Left ventricle myocardium inferior (tissue), 1 donor: ENCODE results near the gene CYS1. TPM values are rescaled to one million over a fixed set of nuclear protein-coding genes. Genes with fewer than 3 reads are reported as not detected.

Source experiments
- DNase-seq: peaks from one replicate; pipeline ENCODE4 v3.0.0-alpha.2; 2020
- H3K27ac ChIP-seq: fragments of 200-600 bp; replicated peaks from 2 replicates; pipeline ENCODE4 v1.8.0; 2021
- H3K27me3 ChIP-seq: fragments of 200-600 bp; 2 replicates; pipeline ENCODE4 v1.8.0; 2021; ENCODE audit warnings: low read depth
- H3K36me3 ChIP-seq: fragments of 200-600 bp; 2 replicates; pipeline ENCODE4 v1.8.0; 2021
- H3K4me1 ChIP-seq: fragments of 200-600 bp; 2 replicates; pipeline ENCODE4 v1.8.0; 2021
- H3K4me3 ChIP-seq: fragments of 200-600 bp; 2 replicates; pipeline ENCODE4 v1.8.0; 2021; ENCODE audit warnings: mild to moderate bottlenecking, moderate library complexity
- H3K9me3 ChIP-seq: fragments of 200-600 bp; replicated peaks from 2 replicates; pipeline ENCODE4 v1.8.0; 2021
- CTCF ChIP-seq: fragments of 200-600 bp; IDR thresholded peaks from 2 replicates; pipeline ENCODE4 v1.8.0; 2021; ENCODE audit warnings: antibody characterized with exemption, mild to moderate bottlenecking, borderline replicate concordance
- intact Hi-C: fragments of 100-400 bp; cut with micrococcal nuclease; formaldehyde crosslinking; loops from one replicate; pipeline ENCODE4 v1.11.0; 2022
- total RNA-seq: library from RNA; stranded (reverse); fragmentation: NEBNext Ultra II Directional; extraction: Animal tissue kit (Norgen Biotek cat#: 25700); gene quantifications from one replicate; pipeline ENCODE4 v1.2.1, GENCODE V29; 2021
- donor health status: DM: no; HTN: yes; CAD: no; lungs with severe emphysema.

Gene CYS1
- total RNA-seq, 1 donor from 2014 or later, result 3.3 TPM

- H3K27me3 ChIP-seq, result no peaks in the 10 kb centered on the region
- H3K27ac ChIP-seq, result no peak overlapping the region
- intact Hi-C loops, result no loop called here
- H3K4me1 ChIP-seq, result peaks cover 94% of the 10 kb centered on the region
- DNase-seq, result no peak
- H3K9me3 ChIP-seq, result no peaks in the 10 kb centered on the region
- H3K36me3 ChIP-seq, result peaks cover 84% of the 10 kb centered on the region
- no peak for TF ChIP-seq CTCF
- no peak overlapping the region for H3K4me3 ChIP-seq
Observed at GRCh38 chr2:10052216-10052615, 28.0 kb downstream of the CYS1 start.

GRCh38 chr2:10048501-10049171 lies 31.6 kb downstream of the CYS1 start:
- H3K4me1 ChIP-seq, result peaks cover 90% of the 10 kb centered on the region
- intact Hi-C loops, result loop anchor here (5.0 kb wide), 1 partner anchor 66 kb away; no protein-coding TSS in a partner anchor
- H3K27me3 ChIP-seq, result no peaks in the 10 kb centered on the region
- DNase-seq, result no peak
- no peaks in the 10 kb centered on the region for H3K9me3 ChIP-seq
- no peak overlapping the region for H3K4me3 ChIP-seq
- H3K27ac ChIP-seq, result peak overlapping the region; percentile 9
- peaks cover 72% of the 10 kb centered on the region for H3K36me3 ChIP-seq
- peak; percentile 75 for TF ChIP-seq CTCF

GRCh38 chr2:10047616-10048500 lies 32.4 kb downstream of the CYS1 start:
- H3K4me3 ChIP-seq, result no peak overlapping the region
- H3K27ac ChIP-seq, result peak overlapping the region; percentile 9
- intact Hi-C loops, result loop anchor here (5.0 kb wide), 1 partner anchor 66 kb away; no protein-coding TSS in a partner anchor
- H3K27me3 ChIP-seq, result no peaks in the 10 kb centered on the region
- peaks cover 64% of the 10 kb centered on the region for H3K36me3 ChIP-seq
- no peaks in the 10 kb centered on the region for H3K9me3 ChIP-seq
- no peak for DNase-seq
- no peak for TF ChIP-seq CTCF
- peaks cover 83% of the 10 kb centered on the region for H3K4me1 ChIP-seq

GRCh38 chr2:10046931-10047330 lies 33.3 kb downstream of the CYS1 start:
- H3K9me3 ChIP-seq, result no peaks in the 10 kb centered on the region
- no peak for TF ChIP-seq CTCF
- no peak for DNase-seq
- H3K4me1 ChIP-seq, result peaks cover 83% of the 10 kb centered on the region
- peak overlapping the region; percentile 2 for H3K27ac ChIP-seq
- H3K4me3 ChIP-seq, result no peak overlapping the region
- no peaks in the 10 kb centered on the region for H3K27me3 ChIP-seq
- peaks cover 55% of the 10 kb centered on the region for H3K36me3 ChIP-seq
- intact Hi-C loops, result loop anchor here (5.0 kb wide), 1 partner anchor 65 kb away; no protein-coding TSS in a partner anchor

- TF ChIP-seq CTCF, result no peak
- peak overlapping the region; percentile 70 for H3K4me3 ChIP-seq
- H3K36me3 ChIP-seq, result peaks cover 44% of the 10 kb centered on the region
- intact Hi-C loops, result loop anchor here (5.0 kb wide), 1 partner anchor 63 kb away; no protein-coding TSS in a partner anchor
- DNase-seq, result no peak
- H3K9me3 ChIP-seq, result no peaks in the 10 kb centered on the region
- peaks cover 88% of the 10 kb centered on the region for H3K4me1 ChIP-seq
- no peaks in the 10 kb centered on the region for H3K27me3 ChIP-seq
- H3K27ac ChIP-seq, result peak overlapping the region; percentile 100
Observed at GRCh38 chr2:10045561-10046355, 34.5 kb downstream of the CYS1 start.
